Sigmoid colon (tissue), 7 donors: ENCODE measurements around the gene FEM1A. TPM values are rescaled to one million over a fixed set of nuclear protein-coding genes. Genes with fewer than 3 reads are reported as not detected.
"Not testable (repeated sequence)": the region's sequence is repeated elsewhere in the genome, so short reads cannot be mapped to it uniquely, and the experiment has no call there.

Experiments used
- DNase-seq: peaks from one replicate; pipeline ENCODE4 v3.0.0-alpha.2; 2019
- H3K27ac ChIP-seq, 4 donors: fragments of 200-600 bp; sonication (generic); one replicate each; pipeline ENCODE4 v1.5.1; 2016 to 2019; ENCODE audit warnings: mild to moderate bottlenecking in 1 of 4
- H3K27me3 ChIP-seq, 3 donors: fragments of 200-600 bp; sonication (generic); one replicate each; pipeline ENCODE4 v1.5.1; 2019; ENCODE audit warnings: mild to moderate bottlenecking in 1 of 3
- H3K36me3 ChIP-seq, 4 donors: fragments of 200-600 bp; sonication (generic); one replicate each; pipeline ENCODE4 v1.5.1; 2016 to 2019
- H3K4me1 ChIP-seq, 4 donors: fragments of 200-600 bp; sonication (generic); one replicate each; pipeline ENCODE4 v1.5.1; 2017 to 2019
- H3K4me3 ChIP-seq, 4 donors: fragments of 200-600 bp; sonication (generic); one replicate each; pipeline ENCODE4 v1.5.1; 2017 to 2019; ENCODE audit warnings: mild to moderate bottlenecking in 2 of 4, moderate library complexity in 1 of 4
- H3K9me3 ChIP-seq, 4 donors: fragments of 200-600 bp in 3 of 4; sonication (generic) in 3 of 4; one replicate each; pipeline versions ENCODE4 v1.5.1 to v1.6.1; 2013 to 2019
- EP300 ChIP-seq, 4 donors: sonication (generic); formaldehyde crosslinking; IDR thresholded peaks; one replicate each; pipeline ENCODE4 v1.6.1; 2017; ENCODE audit warnings: antibody characterized with exemption in 4 of 4
- POLR2A ChIP-seq, 2 donors: fragments of 450-650 bp; IDR thresholded peaks; one replicate each; pipeline ENCODE4 v1.6.1; 2016; ENCODE audit warnings: antibody characterized with exemption in 2 of 2, mild to moderate bottlenecking in 2 of 2, moderate library complexity in 2 of 2
- POLR2AphosphoS5 ChIP-seq, 4 donors: sonication (generic); formaldehyde crosslinking; IDR thresholded peaks; one replicate each; pipeline ENCODE4 v1.6.1; 2017; ENCODE audit warnings: antibody characterized with exemption in 4 of 4
- WGBS, 2 donors: extraction: QIAGEN DNeasy Blood & Tissue Kit; methylation state at CpG; one replicate each; pipeline ENCODE4 v1.1.7; 2013; 5-methylcytosine and 5-hydroxymethylcytosine counted together
- intact Hi-C: fragments of 100-400 bp; cut with DNase I; formaldehyde crosslinking; loops from one replicate; pipeline ENCODE4 v1.15.1; 2023
- polyA plus RNA-seq, 3 donors: library from polyadenylated mRNA; stranded (reverse); fragments of 200-250 nt; gene quantifications; one replicate each; pipeline ENCODE4 v1.2.3, GENCODE V29; 2013
- total RNA-seq, 4 donors: library from RNA; depleted of rRNA; stranded (reverse); fragments of >200 nt; gene quantifications; one replicate each; pipeline ENCODE4 v1.1.0, GENCODE V29; 2016
- TF ChIP-seq, protein P1 (sequence below), 4 experiments: fragments of 450-650 bp in 3 of 4; fragments of 200-600 bp in 1 of 4; IDR thresholded peaks; one replicate each; pipeline ENCODE4 v1.5.1; 2016 to 2019; ENCODE audit warnings: antibody characterized with exemption in 4 of 4, mild to moderate bottlenecking in 3 of 4, moderate library complexity in 2 of 4
- donor health status: healthy with polysubstance abuse.
- donor health status: Bipolar disorder and iron deficiency.
- donor health status: healthy.

Gene FEM1A
- total and polyA plus RNA-seq, 7 donors, result 3.0 to 12.9 (median 10.2) TPM

DNA sequence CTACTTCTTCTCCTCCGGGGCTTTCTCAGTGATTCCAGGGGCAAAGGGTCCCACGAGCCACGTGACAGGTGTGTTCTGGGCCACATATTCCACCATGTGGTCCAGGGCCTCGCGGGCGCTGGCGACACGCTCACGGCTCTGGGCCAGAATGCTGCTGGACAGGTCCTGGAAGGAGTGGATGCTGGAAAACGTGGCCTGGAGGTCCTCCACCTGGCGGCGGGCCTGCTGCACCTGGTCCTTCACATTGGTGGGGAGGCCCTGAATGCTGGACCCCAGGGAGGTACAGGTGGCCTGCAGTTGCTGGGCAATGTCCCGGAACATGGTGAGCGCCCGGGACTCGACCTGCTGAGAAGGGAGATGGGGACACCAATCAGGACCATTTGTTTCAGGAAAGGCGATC is 47.7 kb downstream of the FEM1A start:
- no peak overlapping the region for H3K27ac ChIP-seq
- no peaks in the 10 kb centered on the region for H3K4me1 ChIP-seq
- no peak for DNase-seq
- no peaks in the 10 kb centered on the region for H3K9me3 ChIP-seq
- no peaks in the 10 kb centered on the region for H3K27me3 ChIP-seq
- H3K4me3 ChIP-seq, result no peak overlapping the region
- WGBS, 2 donors, result 94 to 95% methylated on average over 17 of the region's 17 CpGs
- H3K36me3 ChIP-seq, result peaks cover 0 to 50% (median 6%) of the 10 kb centered on the region in 4 donors
- intact Hi-C loops, result no loop called here
- TF ChIP-seq EP300 (IDR thresholded peaks at IDR 0.05) (no peak), POLR2A (IDR thresholded peaks at IDR 0.05) (no peak), POLR2AphosphoS5 (IDR thresholded peaks at IDR 0.05) (no peak)
- TF ChIP-seq, protein P1, sequence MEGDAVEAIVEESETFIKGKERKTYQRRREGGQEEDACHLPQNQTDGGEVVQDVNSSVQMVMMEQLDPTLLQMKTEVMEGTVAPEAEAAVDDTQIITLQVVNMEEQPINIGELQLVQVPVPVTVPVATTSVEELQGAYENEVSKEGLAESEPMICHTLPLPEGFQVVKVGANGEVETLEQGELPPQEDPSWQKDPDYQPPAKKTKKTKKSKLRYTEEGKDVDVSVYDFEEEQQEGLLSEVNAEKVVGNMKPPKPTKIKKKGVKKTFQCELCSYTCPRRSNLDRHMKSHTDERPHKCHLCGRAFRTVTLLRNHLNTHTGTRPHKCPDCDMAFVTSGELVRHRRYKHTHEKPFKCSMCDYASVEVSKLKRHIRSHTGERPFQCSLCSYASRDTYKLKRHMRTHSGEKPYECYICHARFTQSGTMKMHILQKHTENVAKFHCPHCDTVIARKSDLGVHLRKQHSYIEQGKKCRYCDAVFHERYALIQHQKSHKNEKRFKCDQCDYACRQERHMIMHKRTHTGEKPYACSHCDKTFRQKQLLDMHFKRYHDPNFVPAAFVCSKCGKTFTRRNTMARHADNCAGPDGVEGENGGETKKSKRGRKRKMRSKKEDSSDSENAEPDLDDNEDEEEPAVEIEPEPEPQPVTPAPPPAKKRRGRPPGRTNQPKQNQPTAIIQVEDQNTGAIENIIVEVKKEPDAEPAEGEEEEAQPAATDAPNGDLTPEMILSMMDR (IDR thresholded peaks at IDR 0.05), result no peak

DNA sequence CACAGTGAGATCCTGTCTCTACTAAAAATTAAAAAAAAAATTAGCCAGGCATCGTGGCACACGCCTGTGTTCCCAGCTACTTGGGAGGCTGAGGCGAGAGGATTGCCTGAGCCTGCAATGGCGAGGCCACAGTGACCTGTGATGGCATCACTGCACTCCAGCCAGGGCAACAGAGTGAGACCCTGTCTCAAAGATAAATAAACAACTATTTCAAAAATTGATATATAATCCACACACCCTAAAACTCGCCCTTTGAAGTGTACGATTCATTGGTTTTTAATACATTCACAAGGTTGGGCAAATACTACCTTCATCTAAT is 52.1 kb downstream of the FEM1A start:
- H3K27me3 ChIP-seq, result no peaks in the 10 kb centered on the region
- intact Hi-C loops, result no loop called here
- peaks cover 0 to 4% (median 0%) of the 10 kb centered on the region in 4 donors for H3K4me1 ChIP-seq
- H3K9me3 ChIP-seq, result no peaks in the 10 kb centered on the region
- DNase-seq, result no peak
- no peak overlapping the region for H3K27ac ChIP-seq
- no peak for TF ChIP-seq POLR2AphosphoS5 (IDR thresholded peaks at IDR 0.05)
- TF ChIP-seq POLR2A (IDR thresholded peaks at IDR 0.05), result no peak
- TF ChIP-seq EP300 (IDR thresholded peaks at IDR 0.05), result no peak
- TF ChIP-seq, protein P1 (IDR thresholded peaks at IDR 0.05), result no peak
- H3K36me3 ChIP-seq, result peaks cover 0 to 60% (median 18%) of the 10 kb centered on the region in 4 donors
- no peak overlapping the region for H3K4me3 ChIP-seq
- whole genome bisulfite sequencing, 2 donors, result 93 to 96% methylated on average over 6 of the region's 6 CpGs

DNA sequence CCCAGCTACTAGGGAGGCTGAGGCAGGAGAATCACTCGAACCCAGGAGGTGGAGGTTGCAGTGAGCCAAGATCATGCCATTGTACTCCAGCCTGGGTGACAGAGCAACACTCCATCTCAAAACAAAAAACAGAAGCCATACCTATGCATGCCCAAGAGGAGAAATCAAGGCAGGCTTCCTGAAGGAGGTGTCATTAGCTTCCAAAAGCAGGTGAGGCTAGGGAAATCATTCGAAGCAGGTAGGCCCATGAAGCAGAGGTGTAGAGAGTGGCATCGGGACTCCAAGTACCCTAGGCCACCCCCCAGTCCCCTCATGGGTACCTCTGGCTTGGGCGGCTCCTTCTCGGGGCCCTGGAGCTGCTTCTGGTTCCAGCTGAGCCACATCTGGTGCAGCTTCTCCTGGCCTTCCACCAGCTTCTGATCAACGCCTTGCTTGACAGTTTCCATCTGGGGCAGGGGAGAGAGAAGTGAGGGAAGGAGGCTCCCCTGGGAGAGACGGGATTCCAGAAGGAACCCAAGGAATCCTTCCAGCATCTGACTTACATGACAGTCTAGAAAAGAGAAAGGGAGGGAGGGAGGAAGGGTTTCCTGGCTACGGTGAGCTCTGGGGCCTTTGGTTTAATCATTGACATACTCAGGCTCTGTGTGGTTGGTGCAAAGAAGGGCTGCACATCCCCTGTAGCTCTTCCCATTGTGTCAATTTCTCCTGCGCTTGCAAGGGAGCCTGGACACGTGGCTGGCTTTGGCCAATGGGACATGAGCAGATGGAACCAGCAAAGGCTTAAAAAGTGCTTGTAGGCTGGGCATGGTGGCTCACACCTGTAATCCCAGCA is 53.0 kb downstream of the FEM1A start:
- H3K36me3 ChIP-seq, result peaks cover 0 to 61% (median 22%) of the 10 kb centered on the region in 4 donors
- no peaks in the 10 kb centered on the region for H3K27me3 ChIP-seq
- H3K4me1 ChIP-seq, result peaks cover 0 to 4% (median 0%) of the 10 kb centered on the region in 4 donors
- no peak overlapping the region for H3K4me3 ChIP-seq
- TF ChIP-seq POLR2A (IDR thresholded peaks at IDR 0.05), result no peak
- TF ChIP-seq, protein P1 (IDR thresholded peaks at IDR 0.05), result no peak
- peak; percentile 27 to 71 (median 68) for TF ChIP-seq POLR2AphosphoS5 (IDR thresholded peaks at IDR 0.05)
- TF ChIP-seq EP300 (IDR thresholded peaks at IDR 0.05), result no peak
- intact Hi-C loops, result no loop called here
- DNase-seq, result peak; percentile 90
- no peaks in the 10 kb centered on the region for H3K9me3 ChIP-seq
- 72 to 82% methylated on average over 10 of the region's 10 CpGs for WGBS, 2 donors
- H3K27ac ChIP-seq, result peak overlapping the region; percentile 55 to 60 (median 56)

DNA sequence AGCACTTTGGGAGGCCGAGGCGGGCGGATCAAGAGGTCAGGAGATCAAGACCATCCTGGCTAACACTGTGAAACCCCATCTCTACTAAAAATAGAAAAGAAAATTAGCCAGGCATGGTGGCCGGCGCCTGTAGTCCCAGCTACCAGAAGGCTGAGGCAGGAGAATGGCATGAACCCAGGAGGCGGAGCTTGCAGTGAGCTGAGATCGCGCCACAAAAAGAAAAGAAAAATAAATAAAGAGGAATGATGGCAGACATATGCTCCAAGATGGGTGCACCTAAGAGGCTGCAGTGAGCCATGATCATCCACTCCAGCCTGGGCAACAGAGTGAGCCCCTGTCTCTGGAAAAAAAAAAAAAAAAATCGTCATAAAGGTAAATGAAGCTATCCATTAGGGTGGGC is 54.4 kb downstream of the FEM1A start:
- intact Hi-C loops, result not testable (repeated sequence)

DNA sequence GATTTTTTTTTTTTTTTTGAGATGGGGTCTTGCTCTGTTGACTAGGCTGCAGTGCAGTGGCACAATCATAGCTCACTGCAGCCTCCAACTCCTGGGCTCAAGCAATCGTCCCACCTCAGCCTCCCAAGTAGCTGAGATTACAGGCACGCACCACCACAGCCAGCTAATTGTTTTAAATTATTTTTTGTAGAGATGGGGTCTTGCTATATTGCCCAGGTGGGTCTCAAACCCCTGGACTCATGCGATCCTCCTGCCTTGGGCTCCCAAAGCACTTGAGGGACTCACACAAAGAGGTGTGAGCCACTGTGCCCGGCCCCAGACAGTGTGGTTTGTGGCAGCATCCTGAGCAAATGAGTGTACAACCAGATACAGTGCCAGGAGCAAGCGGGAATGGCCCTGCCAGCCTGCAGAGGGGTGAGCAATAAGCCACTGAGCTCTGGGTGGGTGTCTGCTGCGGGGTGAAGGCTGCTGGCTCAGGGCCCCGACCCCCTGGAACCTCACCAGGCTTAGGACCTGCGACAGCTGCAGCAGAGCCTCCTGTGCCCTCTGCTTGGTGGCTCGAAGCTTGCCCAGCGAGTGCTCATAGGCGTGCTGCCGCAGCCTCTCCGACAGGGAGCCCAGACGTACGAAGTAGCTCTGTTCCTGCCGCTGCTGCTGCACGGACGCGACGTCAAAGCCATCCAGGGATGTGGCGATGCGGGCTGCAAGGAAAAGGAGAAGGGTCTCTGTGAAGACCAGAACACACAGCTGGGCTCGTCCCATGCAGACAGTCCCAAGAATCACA is 55.8 kb downstream of the FEM1A start:
- no peaks in the 10 kb centered on the region for H3K27me3 ChIP-seq
- no peak overlapping the region for H3K27ac ChIP-seq
- 94 to 96% methylated on average over 23 of the region's 23 CpGs for WGBS, 2 donors
- peaks cover 0 to 4% (median 0%) of the 10 kb centered on the region in 4 donors for H3K4me1 ChIP-seq
- H3K36me3 ChIP-seq, result peaks cover 0 to 65% (median 23%) of the 10 kb centered on the region in 4 donors
- H3K4me3 ChIP-seq, result no peak overlapping the region
- H3K9me3 ChIP-seq, result no peaks in the 10 kb centered on the region
- intact Hi-C loops, result no loop called here
- no peak for DNase-seq
- no peak for TF ChIP-seq POLR2A (IDR thresholded peaks at IDR 0.05)
- TF ChIP-seq POLR2AphosphoS5 (IDR thresholded peaks at IDR 0.05), result no peak
- TF ChIP-seq EP300 (IDR thresholded peaks at IDR 0.05), result no peak

More for the DNA sequence above, 54.4 kb downstream of the FEM1A start:
- peak; percentile 77 for DNase-seq
- H3K27ac ChIP-seq, result peak overlapping the region; percentile 49 to 60 (median 56)
- not testable (repeated sequence) for H3K4me1 ChIP-seq, H3K27me3 ChIP-seq, H3K4me3 ChIP-seq, H3K9me3 ChIP-seq
- peaks cover 0 to 61% (median 21%) of the 10 kb centered on the region in 4 donors for H3K36me3 ChIP-seq
- WGBS, 2 donors, result 69 to 75% methylated on average over 9 of the region's 9 CpGs
